HepG2 (cell line): ENCODE data around the gene C19orf38. TPM values are rescaled to one million over a fixed set of nuclear protein-coding genes. Genes with fewer than 3 reads are reported as not detected.

ENCODE experiments used
- ELF3 ChIP-seq: IDR thresholded peaks from 2 replicates; pipeline ENCODE4 v1.6.1; 2016; ENCODE audit warnings: missing genetic modification reagents, missing compliant biosample characterization
- EP300 ChIP-seq, 3 experiments: sonication (generic) in 1 of 3; formaldehyde crosslinking in 1 of 3; IDR thresholded peaks; 2 replicates each; pipeline versions ENCODE4 v1.5.1 to v1.6.1; 2011 to 2020; ENCODE audit warnings: low read depth in 2 of 3, low read length in 2 of 3, borderline replicate concordance in 1 of 3, improper control_type of control experiment in 1 of 3, mild to moderate bottlenecking in 1 of 3, missing genetic modification reagents in 1 of 3, moderate library complexity in 1 of 3
- ESRRA ChIP-seq: sonication (generic); formaldehyde crosslinking; IDR thresholded peaks from 2 replicates; pipeline ENCODE4 v1.5.1; 2020; ENCODE audit warnings: mild to moderate bottlenecking, low read depth, missing genetic modification reagents
- FOXK2 ChIP-seq: fragments of 450-650 bp; IDR thresholded peaks from 2 replicates; pipeline ENCODE4 v1.6.1; 2016
- GFI1 ChIP-seq: sonication (generic); formaldehyde crosslinking; IDR thresholded peaks from 2 replicates; pipeline ENCODE4 v1.5.0; 2020; ENCODE audit warnings: missing genetic modification reagents, mild to moderate bottlenecking, borderline replicate concordance
- ISL2 ChIP-seq: sonication (generic); formaldehyde crosslinking; IDR thresholded peaks from 2 replicates; pipeline ENCODE4 v1.5.0; 2020; ENCODE audit warnings: missing genetic modification reagents
- KLF13 ChIP-seq: sonication (generic); formaldehyde crosslinking; IDR thresholded peaks from 2 replicates; pipeline ENCODE4 v1.4.0; 2020; ENCODE audit warnings: mild to moderate bottlenecking, missing genetic modification reagents
- MAFK ChIP-seq, 2 experiments: IDR thresholded peaks in 1 of 2; conservative IDR thresholded peaks in 1 of 2; 2 replicates each; pipeline ENCODE4 v1.6.1; 2011; ENCODE audit warnings: improper control_type of control experiment in 2 of 2, low read length in 2 of 2
- MED1 ChIP-seq: sonication (generic); formaldehyde crosslinking; IDR thresholded peaks from 2 replicates; pipeline ENCODE4 v1.4.0; 2020; ENCODE audit warnings: missing genetic modification reagents
- NR2C2 ChIP-seq: sonication (generic); formaldehyde crosslinking; IDR thresholded peaks from 2 replicates; pipeline ENCODE4 v1.4.0; 2020; ENCODE audit warnings: missing genetic modification reagents, mild to moderate bottlenecking, moderate library complexity, borderline replicate concordance
- NR2F6 ChIP-seq, 2 experiments: IDR thresholded peaks; 2 replicates each; pipeline ENCODE4 v1.6.1; 2016; ENCODE audit warnings: antibody characterized with exemption in 1 of 2, mild to moderate bottlenecking in 1 of 2
- SIX1 ChIP-seq: sonication (generic); formaldehyde crosslinking; IDR thresholded peaks from 2 replicates; pipeline ENCODE4 v1.4.0; 2020; ENCODE audit warnings: missing genetic modification reagents, borderline replicate concordance
- SOX6 ChIP-seq, 2 experiments: fragments of 450-650 bp in 1 of 2; sonication (generic) in 1 of 2; formaldehyde crosslinking in 1 of 2; IDR thresholded peaks; 2 replicates each; pipeline versions ENCODE4 v1.4.0 to v1.6.1; 2017 to 2020; ENCODE audit warnings: antibody characterized with exemption in 1 of 2, mild to moderate bottlenecking in 1 of 2, missing genetic modification reagents in 1 of 2
- TRIM22 ChIP-seq: fragments of 450-650 bp; IDR thresholded peaks from 2 replicates; pipeline ENCODE4 v1.6.1; 2017
- ZBTB4 ChIP-seq: sonication (generic); formaldehyde crosslinking; IDR thresholded peaks from 2 replicates; pipeline ENCODE4 v1.4.0; 2020; ENCODE audit warnings: missing genetic modification reagents, mild to moderate bottlenecking, borderline replicate concordance
- ZEB1 ChIP-seq: IDR thresholded peaks from 2 replicates; pipeline ENCODE4 v1.6.1; 2012; ENCODE audit warnings: mild to moderate bottlenecking, low read depth, inconsistent platforms; ENCODE audit not compliant: insufficient replicate concordance
- ZFP91 ChIP-seq: sonication (generic); formaldehyde crosslinking; IDR thresholded peaks from 2 replicates; pipeline ENCODE4 v1.9.0; 2022; ENCODE audit warnings: missing genetic modification reagents, mild to moderate bottlenecking, borderline replicate concordance
- ZKSCAN1 ChIP-seq: fragments of 150-350 bp; IDR thresholded peaks from 2 replicates; pipeline ENCODE4 v1.6.1; 2014; ENCODE audit warnings: low read length
- ZNF549 ChIP-seq: sonication (generic); formaldehyde crosslinking; IDR thresholded peaks from 2 replicates; pipeline ENCODE4 v1.5.0; 2020; ENCODE audit warnings: missing genetic modification reagents
- ZNF556 ChIP-seq: sonication (generic); formaldehyde crosslinking; IDR thresholded peaks from 2 replicates; pipeline ENCODE4 v1.4.0; 2020; ENCODE audit warnings: mild to moderate bottlenecking, missing genetic modification reagents, borderline replicate concordance
- ZNF740 ChIP-seq: sonication (generic); formaldehyde crosslinking; IDR thresholded peaks from 2 replicates; pipeline ENCODE4 v1.4.0; 2020; ENCODE audit warnings: missing genetic modification reagents
- polyA plus RNA-seq, 8 experiments: library from polyadenylated mRNA; depleted of rRNA in 3 of 8; stranded (reverse) in 7 of 8; unstranded in 1 of 8; fragments of >200 nt; fragmentation: Illumina TruSeq in 4 of 8; extraction: Trizol in 4 of 8; gene quantifications; 2 replicates each; pipeline versions ENCODE4 v1.2.1 to v1.2.3, GENCODE V29; 2011 to 2016; ENCODE audit warnings: low read depth in 4 of 8, missing spikeins in 1 of 8, mixed read lengths in 1 of 8; ENCODE audit not compliant: insufficient read depth in 1 of 8
- total RNA-seq, 5 experiments: library from RNA; depleted of rRNA; stranded (reverse); fragments of >200 nt; fragmentation: Illumina TruSeq; extraction: Trizol; gene quantifications; 2 replicates each; pipeline ENCODE4 v1.2.3, GENCODE V29; 2016; ENCODE audit warnings: low read depth in 1 of 5

The C19orf38 gene
- total and polyA plus RNA-seq, 2 of the 13 experiments (the other 11 are each of a cell fraction or from before 2014, with no cell fraction given) = 0.11 TPM; not detected in 1

- 0 out of 2 replicates have a peak, but pooled peaks have one; percentile 19 for TF ChIP-seq SIX1 (CRISPR knock-in tag)
- no peak for TF ChIP-seq TRIM22
- TF ChIP-seq ZNF740 (CRISPR knock-in tag) = 0 out of 2 replicates have a peak, but pooled peaks have one; percentile 21
- TF ChIP-seq NR2C2 (CRISPR knock-in tag) = peak; percentile 40; the same call in 1 of the 2 replicates
- TF ChIP-seq ZNF556 (CRISPR knock-in tag) = 0 out of 2 replicates have a peak, but pooled peaks have one; percentile 35
- TF ChIP-seq SOX6 (IDR thresholded peaks at IDR 0.05) = no peak
- TF ChIP-seq SOX6 (CRISPR knock-in tag; IDR thresholded peaks at IDR 0.05) = 0 out of 2 replicates have a peak, but pooled peaks have one; percentile 25
- peak; percentile 45; the same call in 1 of the 2 replicates for TF ChIP-seq GFI1 (CRISPR knock-in tag)
- TF ChIP-seq FOXK2 = no peak
- 0 out of 2 replicates have a peak, but pooled peaks have one; percentile 34 for TF ChIP-seq MED1 (CRISPR knock-in tag)
- peak in 1 of 2 experiments; percentile 30; a peak in 1 of 4 replicates for TF ChIP-seq EP300 (IDR thresholded peaks at IDR 0.05; ENCODE audit: low read depth in 2 of 2, low read length in 2 of 2)
- no peak for TF ChIP-seq EP300 (CRISPR knock-in tag; IDR thresholded peaks at IDR 0.05; ENCODE audit: borderline replicate concordance)
- no peak for TF ChIP-seq ISL2 (CRISPR knock-in tag)
- TF ChIP-seq ESRRA (CRISPR knock-in tag) = peak; percentile 64; the same call in 1 of the 2 replicates
- peak; percentile 55; the same call in 1 of the 2 replicates for TF ChIP-seq ZFP91 (CRISPR knock-in tag)
- TF ChIP-seq MAFK (conservative IDR thresholded peaks at IDR 0.05 in 1 of 2, IDR thresholded peaks at IDR 0.05 in 1 of 2; ENCODE audit: low read length in 2 of 2) = no peak
- no peak for TF ChIP-seq ZKSCAN1
- peak; percentile 73 for TF ChIP-seq NR2F6 (IDR thresholded peaks at IDR 0.05)
- peak; percentile 59; the same call in 1 of the 2 replicates for TF ChIP-seq NR2F6 (CRISPR knock-in tag; IDR thresholded peaks at IDR 0.05)
- no peak for TF ChIP-seq ZNF549
- TF ChIP-seq ZBTB4 = peak; percentile 66; the same call in 1 of the 2 replicates
- no peak for TF ChIP-seq ELF3 (CRISPR knock-in tag)
- peak; percentile 9 for TF ChIP-seq ZEB1
- 0 out of 2 replicates have a peak, but pooled peaks have one; percentile 55 for TF ChIP-seq KLF13
Observed at GRCh38 chr19:10811391-10812111, 36.7 kb upstream of the C19orf38 start (continued).
